Measurements from ENCODE around the gene ZMYND8.

DNA sequence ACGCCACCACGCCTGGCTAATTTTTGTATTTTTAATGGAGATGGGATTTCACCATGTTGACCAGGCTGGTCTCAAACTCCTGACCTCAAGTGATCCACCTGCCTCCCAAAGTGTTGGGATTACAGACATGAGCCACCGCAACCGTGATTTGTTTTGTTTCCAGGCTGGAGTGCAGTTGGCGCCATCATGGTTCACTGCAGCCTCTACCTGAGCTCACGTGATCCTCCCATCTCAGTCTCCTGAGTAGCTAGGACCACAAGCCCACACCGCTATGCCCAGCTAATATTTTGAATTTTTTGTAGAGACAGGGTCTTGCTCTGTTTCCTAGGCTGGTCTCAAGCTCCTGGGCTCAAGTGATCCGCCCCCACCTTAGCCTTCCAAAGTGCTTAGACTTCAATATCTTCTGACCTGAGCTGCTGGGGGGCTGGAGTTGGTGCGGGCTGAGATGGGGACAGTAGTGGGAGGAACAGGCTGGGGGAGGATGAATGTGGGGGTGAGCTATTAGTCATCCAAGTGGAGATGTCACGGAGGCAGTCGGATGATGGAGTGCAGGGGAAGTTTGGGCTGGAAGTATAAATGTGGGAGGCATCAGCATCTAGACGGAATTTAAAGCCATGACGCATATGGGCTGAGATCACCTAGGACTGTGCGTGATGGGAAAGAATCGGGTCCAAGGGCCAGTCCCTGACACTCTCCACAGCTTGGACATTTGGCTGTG, 23.1 kb upstream of the ZMYND8 start:
- TF ChIP-seq YY1 (IDR thresholded peaks at IDR 0.05; ENCODE audit: insufficient read depth, insufficient read length) (no peak), ZNF274 (IDR thresholded peaks at IDR 0.05; ENCODE audit: low read depth, low read length) (no peak), SUZ12 (IDR thresholded peaks at IDR 0.05; ENCODE audit: extremely low read depth, insufficient read depth, insufficient read length) (no peak)

All from NT2/D1 (cell line).